Fibroblast of the aortic adventitia (primary cell): ENCODE data around the gene KIAA1755. TPM values are rescaled to one million over a fixed set of nuclear protein-coding genes. Genes with fewer than 3 reads are reported as not detected.

Experiments
- DNase-seq: peaks from one replicate; pipeline ENCODE4 v3.0.0-alpha.2; 2010; ENCODE audit warnings: low read depth
- H3K4me3 ChIP-seq: 2 replicates; pipeline ENCODE4 v1.5.1; 2011; ENCODE audit warnings: low read depth, mild to moderate bottlenecking, control low read depth, low read length, moderate library complexity
- CTCF ChIP-seq: IDR thresholded peaks from 2 replicates; pipeline ENCODE4 v1.5.1; 2011; ENCODE audit warnings: mild to moderate bottlenecking, low read length, control low read depth, inconsistent platforms; ENCODE audit not compliant: insufficient read depth
- total RNA-seq: library from RNA; depleted of rRNA; stranded (reverse); fragments of >200 nt; gene quantifications from 2 replicates; pipeline ENCODE4 v1.2.3, GENCODE V29; 2012; ENCODE audit warnings: low replicate concordance

KIAA1755 gene
- total RNA-seq, 1 donor: 10.8 TPM

DNA sequence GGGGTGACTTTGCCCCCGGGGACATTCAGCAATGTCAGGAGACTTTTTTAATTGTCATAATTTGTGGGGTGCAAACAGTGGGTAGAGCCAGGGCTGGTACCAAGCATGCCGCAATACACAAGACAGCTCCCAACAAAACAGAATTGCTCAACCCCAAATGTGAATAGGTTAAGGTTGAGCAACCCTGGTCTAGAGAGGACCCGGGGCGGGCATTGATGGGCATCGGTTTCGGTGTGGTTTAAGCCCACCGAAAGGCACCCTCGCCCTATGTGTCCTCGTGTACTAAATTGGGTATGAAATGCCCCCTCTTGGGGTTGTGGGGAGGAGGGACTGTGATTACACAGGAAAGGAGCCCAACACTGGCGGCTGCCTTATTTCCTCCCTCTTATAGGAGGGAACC lies 36.0 kb downstream of the KIAA1755 start:
- DNase-seq: no peak
- H3K4me3 ChIP-seq: no peak overlapping the region
- TF ChIP-seq CTCF: no peak

- DNase-seq: no peak
- no peak for TF ChIP-seq CTCF
- H3K4me3 ChIP-seq: no peak overlapping the region
Observed at GRCh38 chr20:38223743-38224100, 36.8 kb downstream of the KIAA1755 start.

GRCh38 chr20:38222923-38223742 lies 37.4 kb downstream of the KIAA1755 start:
- no peak for TF ChIP-seq CTCF
- no peak overlapping the region for H3K4me3 ChIP-seq
- DNase-seq: no peak

DNA sequence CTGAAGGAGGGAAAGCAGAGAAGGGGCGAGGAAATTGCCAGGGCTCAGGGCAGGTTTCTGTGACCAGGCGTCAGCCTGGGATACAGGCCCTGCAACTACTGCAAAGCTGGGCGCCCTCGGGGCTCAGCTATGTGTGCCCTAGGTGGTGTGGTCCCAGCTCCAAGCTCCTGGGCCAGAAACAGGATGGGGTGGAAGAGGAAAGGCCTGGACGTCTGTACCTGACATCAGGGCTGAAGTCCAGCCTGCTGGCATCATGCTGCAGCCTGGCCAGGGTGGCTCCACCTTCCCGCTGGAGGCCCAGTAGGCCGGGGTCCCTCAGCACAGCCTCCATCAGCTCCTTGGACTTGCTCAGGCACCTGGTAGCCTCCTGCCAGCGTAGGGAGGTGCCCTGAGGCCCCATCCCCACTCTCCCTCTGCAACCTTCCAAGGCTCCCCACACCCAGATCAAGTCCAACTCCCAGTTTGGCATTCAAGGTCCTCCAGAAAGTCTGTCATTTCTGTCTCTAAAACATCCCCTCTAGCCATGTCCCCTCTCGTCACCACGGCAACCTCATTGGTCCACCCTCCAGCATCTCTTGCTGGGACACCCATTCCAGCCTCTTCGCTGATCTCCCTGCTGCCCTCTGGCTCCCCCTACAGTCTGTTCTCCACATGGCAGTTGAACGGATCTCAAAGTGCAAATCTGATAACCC lies 38.2 kb downstream of the KIAA1755 start:
- H3K4me3 ChIP-seq: no peak overlapping the region
- TF ChIP-seq CTCF: peak; percentile 97
- peak; percentile 60 for DNase-seq

GRCh38 chr20:38221119-38221589 lies 39.4 kb downstream of the KIAA1755 start:
- H3K4me3 ChIP-seq: no peak overlapping the region
- peak; percentile 61 for DNase-seq
- peak; percentile 92 for TF ChIP-seq CTCF

- TF ChIP-seq CTCF: no peak
- no peak for DNase-seq
- no peak overlapping the region for H3K4me3 ChIP-seq
Observed at GRCh38 chr20:38220587-38221118, 39.9 kb downstream of the KIAA1755 start.
